Body of pancreas (tissue), 4 donors: ENCODE measurements around the gene MACO1. TPM values are rescaled to one million over a fixed set of nuclear protein-coding genes. Genes with fewer than 3 reads are reported as not detected.

Source experiments
- ATAC-seq: fragments of 150-250 bp; one replicate; pipeline ENCODE4 v1.9.1; 2016
- DNase-seq, 4 donors: peaks; one replicate each; pipeline ENCODE4 v3.0.0-alpha.2; 2019
- H3K27ac ChIP-seq, 4 donors: fragments of 200-600 bp; sonication (generic); 1 replicate in 3 of 4; 2 replicates in 1 of 4; pipeline versions ENCODE4 v1.5.1 to v1.6.1; 2016 to 2019; ENCODE audit warnings: mild to moderate bottlenecking in 1 of 4, mixed read lengths in 1 of 4, moderate library complexity in 1 of 4
- H3K27me3 ChIP-seq, 2 donors: fragments of 200-600 bp; sonication (generic); one replicate each; pipeline ENCODE4 v1.6.0; 2016; ENCODE audit warnings: mild to moderate bottlenecking in 1 of 2
- H3K36me3 ChIP-seq, 2 donors: fragments of 200-600 bp; sonication (generic); replicated peaks in 1 of 2; 2 replicates each; pipeline ENCODE4 v1.5.1; 2016; ENCODE audit warnings: low read depth in 2 of 2; ENCODE audit not compliant: insufficient read depth in 1 of 2
- H3K4me1 ChIP-seq: fragments of 200-600 bp; sonication (generic); one replicate; pipeline ENCODE4 v1.6.0; 2016
- H3K4me3 ChIP-seq, 2 donors: fragments of 200-600 bp; sonication (generic); 1 replicate in 1 of 2; 2 replicates in 1 of 2; pipeline ENCODE4 v1.5.1; 2016 to 2019
- H3K9me3 ChIP-seq, 3 donors: fragments of 200-600 bp; sonication (generic); 1 replicate in 2 of 3; 2 replicates in 1 of 3; pipeline ENCODE4 v1.5.1; 2016
- POLR2A ChIP-seq, 3 donors: fragments of 450-650 bp; IDR thresholded peaks; one replicate each; pipeline ENCODE4 v1.6.1; 2016; ENCODE audit warnings: antibody characterized with exemption in 3 of 3, mild to moderate bottlenecking in 2 of 3
- WGBS, 2 donors: methylation state at CpG; one replicate each; pipeline ENCODE4 v1.1.5; 2017; 5-methylcytosine and 5-hydroxymethylcytosine counted together
- intact Hi-C: fragments of 100-400 bp; cut with DNase I; formaldehyde crosslinking; loops from one replicate; pipeline ENCODE4 v1.15.1; 2023
- total RNA-seq, 2 donors: library from RNA; depleted of rRNA; stranded (reverse); fragments of >200 nt; gene quantifications; one replicate each; pipeline ENCODE4 v1.1.0, GENCODE V29; 2016
- TF ChIP-seq, protein P1 (sequence below), 7 experiments: fragments of 450-650 bp in 4 of 7; fragments of 200-600 bp in 3 of 7; sonication (generic) in 3 of 7; IDR thresholded peaks; one replicate each; pipeline ENCODE4 v1.5.1; 2016 to 2019; ENCODE audit warnings: antibody characterized with exemption in 7 of 7

MACO1 gene
- total RNA-seq, 2 donors from 2014 or later: 21.3 to 23.4 TPM

GRCh38 chr1:25476186-25477097 is 45.7 kb downstream of the MACO1 start:
- Histone ChIP-seq H3K27ac (peak overlapping the region in 1 of 4 donors; percentile 32), H3K36me3 (no peaks in the 10 kb centered on the region), H3K9me3 (no peaks in the 10 kb centered on the region), H3K27me3 (no peaks in the 10 kb centered on the region), H3K4me3 (no peak overlapping the region), H3K4me1 (peaks cover 53% of the 10 kb centered on the region)
- intact Hi-C loops: no loop called here
- no peak for TF ChIP-seq POLR2A (IDR thresholded peaks at IDR 0.05)
- TF ChIP-seq, protein P1, sequence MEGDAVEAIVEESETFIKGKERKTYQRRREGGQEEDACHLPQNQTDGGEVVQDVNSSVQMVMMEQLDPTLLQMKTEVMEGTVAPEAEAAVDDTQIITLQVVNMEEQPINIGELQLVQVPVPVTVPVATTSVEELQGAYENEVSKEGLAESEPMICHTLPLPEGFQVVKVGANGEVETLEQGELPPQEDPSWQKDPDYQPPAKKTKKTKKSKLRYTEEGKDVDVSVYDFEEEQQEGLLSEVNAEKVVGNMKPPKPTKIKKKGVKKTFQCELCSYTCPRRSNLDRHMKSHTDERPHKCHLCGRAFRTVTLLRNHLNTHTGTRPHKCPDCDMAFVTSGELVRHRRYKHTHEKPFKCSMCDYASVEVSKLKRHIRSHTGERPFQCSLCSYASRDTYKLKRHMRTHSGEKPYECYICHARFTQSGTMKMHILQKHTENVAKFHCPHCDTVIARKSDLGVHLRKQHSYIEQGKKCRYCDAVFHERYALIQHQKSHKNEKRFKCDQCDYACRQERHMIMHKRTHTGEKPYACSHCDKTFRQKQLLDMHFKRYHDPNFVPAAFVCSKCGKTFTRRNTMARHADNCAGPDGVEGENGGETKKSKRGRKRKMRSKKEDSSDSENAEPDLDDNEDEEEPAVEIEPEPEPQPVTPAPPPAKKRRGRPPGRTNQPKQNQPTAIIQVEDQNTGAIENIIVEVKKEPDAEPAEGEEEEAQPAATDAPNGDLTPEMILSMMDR (IDR thresholded peaks at IDR 0.05): no peak
- WGBS, 2 donors: 68 to 73% methylated on average over 2 of the region's 2 CpGs
- ATAC-seq (no peak), DNase-seq (no peak)

GRCh38 chr1:25477448-25478034 is 46.8 kb downstream of the MACO1 start:
- ATAC-seq (no peak), DNase-seq (no peak)
- intact Hi-C loops: no loop called here
- 35 to 43% methylated on average over 1 of the region's 1 CpG for WGBS, 2 donors
- H3K4me3 ChIP-seq: no peak overlapping the region
- no peaks in the 10 kb centered on the region for H3K27me3 ChIP-seq
- peaks cover 49% of the 10 kb centered on the region for H3K4me1 ChIP-seq
- H3K27ac ChIP-seq: peak overlapping the region; percentile 35 to 64 (median 48)
- no peaks in the 10 kb centered on the region for H3K9me3 ChIP-seq
- no peaks in the 10 kb centered on the region for H3K36me3 ChIP-seq
- no peak for TF ChIP-seq POLR2A (IDR thresholded peaks at IDR 0.05)
- TF ChIP-seq, protein P1 (IDR thresholded peaks at IDR 0.05): no peak

GRCh38 chr1:25478633-25479032 is 47.9 kb downstream of the MACO1 start:
- H3K4me3 ChIP-seq: no peak overlapping the region
- H3K36me3 ChIP-seq: no peaks in the 10 kb centered on the region
- ATAC-seq (peak; percentile 77), DNase-seq (peak in 3 of 4 donors; percentile 29 to 44 (median 33))
- peak overlapping the region in 3 of 4 donors; percentile 28 to 64 (median 47) for H3K27ac ChIP-seq
- intact Hi-C loops: no loop called here
- H3K9me3 ChIP-seq: no peaks in the 10 kb centered on the region
- H3K4me1 ChIP-seq: peaks cover 42% of the 10 kb centered on the region
- TF ChIP-seq, protein P1 (IDR thresholded peaks at IDR 0.05): no peak
- no peak for TF ChIP-seq POLR2A (IDR thresholded peaks at IDR 0.05)
- no peaks in the 10 kb centered on the region for H3K27me3 ChIP-seq

- Histone ChIP-seq H3K27me3 (no peaks in the 10 kb centered on the region), H3K27ac (no peak overlapping the region), H3K4me1 (peaks cover 42% of the 10 kb centered on the region), H3K4me3 (no peak overlapping the region), H3K9me3 (no peaks in the 10 kb centered on the region), H3K36me3 (peaks cover 0 to under 1% of the 10 kb centered on the region in 2 donors)
- TF ChIP-seq POLR2A (IDR thresholded peaks at IDR 0.05): no peak
- TF ChIP-seq, protein P1 (IDR thresholded peaks at IDR 0.05): no peak
- WGBS, 2 donors: 84 to 95% methylated on average over 5 of the region's 5 CpGs
- intact Hi-C loops: no loop called here
- DNase-seq (no peak), ATAC-seq (no peak)
Measured at GRCh38 chr1:25481625-25482024, 50.9 kb downstream of the MACO1 start.
